ENCODE results near the gene ADAP1.
A peak's percentile ranks its signal among the peaks of the same experiment; 100 is the strongest.

ADAP1 gene

GRCh38 chr7:996079-996872 lies 41.8 kb upstream of the ADAP1 start:
- H2AFZ ChIP-seq (ENCODE audit: insufficient read depth, low read length, poor library complexity): no peak overlapping the region
- H2BK120ac ChIP-seq (ENCODE audit: insufficient read depth, low read length, poor library complexity): no peak overlapping the region
- H3K4me1 ChIP-seq (ENCODE audit: control insufficient read depth in 1 of 2, insufficient read depth in 2 of 2, low read length in 2 of 2): peaks cover 8 to 15% of the 10 kb centered on the region in 2 experiments
- DNase-seq: peak in 1 of 2 donors; percentile 42
- H3K18ac ChIP-seq (ENCODE audit: low read length): no peak overlapping the region
- no peak overlapping the region for H3K27ac ChIP-seq (ENCODE audit: low read depth, low read length)
- no peak overlapping the region for H2BK5ac ChIP-seq (ENCODE audit: low read depth, low read length, poor library complexity)
- H3K9me3 ChIP-seq (ENCODE audit: insufficient read depth, low read depth, low read length): peaks cover 2% of the 10 kb centered on the region
- no peak overlapping the region for H2AK5ac ChIP-seq (ENCODE audit: low read length)
- H3K23ac ChIP-seq (ENCODE audit: low read length): no peak overlapping the region
- H3K14ac ChIP-seq (ENCODE audit: low read length): no peak overlapping the region
- H3K4me3 ChIP-seq (ENCODE audit: low read depth, low read length): no peak overlapping the region
- H3K9ac ChIP-seq (ENCODE audit: low read length): no peak overlapping the region
- WGBS (ENCODE audit: extremely low coverage, insufficient coverage, insufficient read length): no CpG with 5 or more reads among the region's 38 CpGs
- no peaks in the 10 kb centered on the region for H3K79me2 ChIP-seq (ENCODE audit: control insufficient read depth, insufficient read depth, low read length, poor library complexity)
- no peak overlapping the region for H2BK12ac ChIP-seq (ENCODE audit: low read length)
- H3K36me3 ChIP-seq (ENCODE audit: control insufficient read depth in 1 of 2, insufficient read depth in 2 of 2, low read length in 2 of 2): peaks cover 8 to 12% of the 10 kb centered on the region in 2 experiments
- no peak overlapping the region for H3K4ac ChIP-seq (ENCODE audit: low read depth, low read length)
- H4K8ac ChIP-seq (ENCODE audit: low read depth, low read length): no peak overlapping the region
- H4K12ac ChIP-seq (ENCODE audit: low read depth, low read length): no peak overlapping the region
- no peak overlapping the region for H3K4me2 ChIP-seq (ENCODE audit: low read length)
- no peaks in the 10 kb centered on the region for H3K27me3 ChIP-seq (ENCODE audit: insufficient read depth, low read length)
- no peaks in the 10 kb centered on the region for H3K79me1 ChIP-seq (ENCODE audit: low read length)
- H4K91ac ChIP-seq (ENCODE audit: low read depth, low read length): peak overlapping the region; percentile 17

GRCh38 chr7:995571-995970 lies 41.1 kb upstream of the ADAP1 start:
- no peak for DNase-seq
- Histone ChIP-seq H2AK5ac (ENCODE audit: low read length) (no peak overlapping the region), H4K91ac (ENCODE audit: low read depth, low read length) (peak overlapping the region; percentile 20), H2AFZ (ENCODE audit: insufficient read depth, low read length, poor library complexity) (no peak overlapping the region), H3K18ac (ENCODE audit: low read length) (no peak overlapping the region), H3K4me3 (ENCODE audit: low read depth, low read length) (no peak overlapping the region), H4K8ac (ENCODE audit: low read depth, low read length) (no peak overlapping the region), H3K27me3 (ENCODE audit: insufficient read depth, low read length) (no peaks in the 10 kb centered on the region), H3K14ac (ENCODE audit: low read length) (no peak overlapping the region), H3K23ac (ENCODE audit: low read length) (no peak overlapping the region), H3K36me3 (ENCODE audit: control insufficient read depth in 1 of 2, insufficient read depth in 2 of 2, low read length in 2 of 2) (peaks cover 8 to 12% of the 10 kb centered on the region in 2 experiments), H2BK12ac (ENCODE audit: low read length) (no peak overlapping the region), H3K4me2 (ENCODE audit: low read length) (no peak overlapping the region), H4K12ac (ENCODE audit: low read depth, low read length) (peak overlapping the region; percentile 22), H3K4me1 (ENCODE audit: control insufficient read depth in 1 of 2, insufficient read depth in 2 of 2, low read length in 2 of 2) (peaks cover 8 to 15% of the 10 kb centered on the region in 2 experiments), H2BK5ac (ENCODE audit: low read depth, low read length, poor library complexity) (no peak overlapping the region), H3K27ac (ENCODE audit: low read depth, low read length) (no peak overlapping the region), H3K79me1 (ENCODE audit: low read length) (no peaks in the 10 kb centered on the region), H3K9ac (ENCODE audit: low read length) (no peak overlapping the region), H3K4ac (ENCODE audit: low read depth, low read length) (no peak overlapping the region), H2BK120ac (ENCODE audit: insufficient read depth, low read length, poor library complexity) (no peak overlapping the region), H3K9me3 (ENCODE audit: insufficient read depth, low read depth, low read length) (peaks cover 2% of the 10 kb centered on the region), H3K79me2 (ENCODE audit: control insufficient read depth, insufficient read depth, low read length, poor library complexity) (no peaks in the 10 kb centered on the region)
- no CpG with 5 or more reads among the region's 14 CpGs for WGBS (ENCODE audit: extremely low coverage, insufficient coverage, insufficient read length)

GRCh38 chr7:994592-995308 lies 40.3 kb upstream of the ADAP1 start:
- Histone ChIP-seq H3K27me3 (ENCODE audit: insufficient read depth, low read length) (no peaks in the 10 kb centered on the region), H3K9me3 (ENCODE audit: insufficient read depth, low read depth, low read length) (no peaks in the 10 kb centered on the region), H3K4me2 (ENCODE audit: low read length) (no peak overlapping the region), H3K14ac (ENCODE audit: low read length) (no peak overlapping the region), H2AFZ (ENCODE audit: insufficient read depth, low read length, poor library complexity) (no peak overlapping the region), H2BK5ac (ENCODE audit: low read depth, low read length, poor library complexity) (no peak overlapping the region), H4K91ac (ENCODE audit: low read depth, low read length) (no peak overlapping the region), H3K36me3 (ENCODE audit: control insufficient read depth in 1 of 2, insufficient read depth in 2 of 2, low read length in 2 of 2) (peaks cover 8 to 12% of the 10 kb centered on the region in 2 experiments), H3K79me1 (ENCODE audit: low read length) (no peaks in the 10 kb centered on the region), H3K9ac (ENCODE audit: low read length) (no peak overlapping the region), H3K18ac (ENCODE audit: low read length) (no peak overlapping the region), H3K79me2 (ENCODE audit: control insufficient read depth, insufficient read depth, low read length, poor library complexity) (no peaks in the 10 kb centered on the region), H3K4me1 (ENCODE audit: control insufficient read depth in 1 of 2, insufficient read depth in 2 of 2, low read length in 2 of 2) (peaks cover 8 to 15% of the 10 kb centered on the region in 2 experiments), H3K27ac (ENCODE audit: low read depth, low read length) (no peak overlapping the region), H3K4me3 (ENCODE audit: low read depth, low read length) (no peak overlapping the region), H2BK12ac (ENCODE audit: low read length) (no peak overlapping the region), H2BK120ac (ENCODE audit: insufficient read depth, low read length, poor library complexity) (no peak overlapping the region), H3K4ac (ENCODE audit: low read depth, low read length) (no peak overlapping the region), H4K12ac (ENCODE audit: low read depth, low read length) (no peak overlapping the region), H4K8ac (ENCODE audit: low read depth, low read length) (no peak overlapping the region), H3K23ac (ENCODE audit: low read length) (no peak overlapping the region), H2AK5ac (ENCODE audit: low read length) (no peak overlapping the region)
- no CpG with 5 or more reads among the region's 28 CpGs for WGBS (ENCODE audit: extremely low coverage, insufficient coverage, insufficient read length)
- DNase-seq: no peak

GRCh38 chr7:992709-993607 lies 38.5 kb upstream of the ADAP1 start:
- no peak overlapping the region for H3K14ac ChIP-seq (ENCODE audit: low read length)
- H3K18ac ChIP-seq (ENCODE audit: low read length): no peak overlapping the region
- no CpG with 5 or more reads among the region's 34 CpGs for WGBS (ENCODE audit: extremely low coverage, insufficient coverage, insufficient read length)
- H2AK5ac ChIP-seq (ENCODE audit: low read length): no peak overlapping the region
- H4K8ac ChIP-seq (ENCODE audit: low read depth, low read length): no peak overlapping the region
- H2AFZ ChIP-seq (ENCODE audit: insufficient read depth, low read length, poor library complexity): no peak overlapping the region
- peaks cover 8 to 11% of the 10 kb centered on the region in 2 experiments for H3K4me1 ChIP-seq (ENCODE audit: control insufficient read depth in 1 of 2, insufficient read depth in 2 of 2, low read length in 2 of 2)
- no peak overlapping the region for H3K4me3 ChIP-seq (ENCODE audit: low read depth, low read length)
- no peaks in the 10 kb centered on the region for H3K79me2 ChIP-seq (ENCODE audit: control insufficient read depth, insufficient read depth, low read length, poor library complexity)
- H3K4ac ChIP-seq (ENCODE audit: low read depth, low read length): no peak overlapping the region
- peak overlapping the region; percentile 8 for H4K91ac ChIP-seq (ENCODE audit: low read depth, low read length)
- H3K79me1 ChIP-seq (ENCODE audit: low read length): no peaks in the 10 kb centered on the region
- H3K27ac ChIP-seq (ENCODE audit: low read depth, low read length): no peak overlapping the region
- H3K4me2 ChIP-seq (ENCODE audit: low read length): no peak overlapping the region
- peaks cover 8 to 12% of the 10 kb centered on the region in 2 experiments for H3K36me3 ChIP-seq (ENCODE audit: control insufficient read depth in 1 of 2, insufficient read depth in 2 of 2, low read length in 2 of 2)
- no peak overlapping the region for H2BK5ac ChIP-seq (ENCODE audit: low read depth, low read length, poor library complexity)
- no peak overlapping the region for H3K9ac ChIP-seq (ENCODE audit: low read length)
- no peaks in the 10 kb centered on the region for H3K9me3 ChIP-seq (ENCODE audit: insufficient read depth, low read depth, low read length)
- no peaks in the 10 kb centered on the region for H3K27me3 ChIP-seq (ENCODE audit: insufficient read depth, low read length)
- peak; percentile 96 for DNase-seq
- H3K23ac ChIP-seq (ENCODE audit: low read length): no peak overlapping the region
- H2BK12ac ChIP-seq (ENCODE audit: low read length): no peak overlapping the region
- no peak overlapping the region for H2BK120ac ChIP-seq (ENCODE audit: insufficient read depth, low read length, poor library complexity)
- H4K12ac ChIP-seq (ENCODE audit: low read depth, low read length): no peak overlapping the region
